Panc1 (cell line): Measurements from ENCODE around the gene PHETA2. TPM values are rescaled to one million over a fixed set of nuclear protein-coding genes. Genes with fewer than 3 reads are reported as not detected.

Experiments used
- ATAC-seq: fragments of 200-7000 bp; cut with Tn5 transposase; 2 replicates; pipeline ENCODE4 v1.9.1; 2020; ENCODE audit warnings: mild to moderate bottlenecking, moderate library complexity
- BruUV-seq: library from RNA; stranded (reverse); fragments of 400-500 nt; replicated peaks from 2 replicates; lab custom pipeline; 2021; lab: Mats Ljungman, UMichigan
- CTCF ChIA-PET: fragments of 300-600 bp; sonication (Branson Sonifier 250); formaldehyde crosslinking; loops from one replicate; lab custom pipeline; 2022; ENCODE audit warnings: antibody characterized with exemption; lab: Charles Lee
- POLR2A ChIA-PET: fragments of 300-600 bp; sonication (Branson Sonifier 250); formaldehyde crosslinking; loops from one replicate; lab custom pipeline; 2022; ENCODE audit warnings: antibody characterized with exemption; lab: Charles Lee
- DNase-seq: peaks from one replicate; pipeline ENCODE4 v3.0.0-alpha.2; 2010; ENCODE audit warnings: low read depth, low spot score
- H3K27ac ChIP-seq: 2 replicates; pipeline ENCODE4 v1.5.1; 2011; ENCODE audit warnings: mild to moderate bottlenecking, low read length, inconsistent platforms
- H3K27me3 ChIP-seq: fragments of 200-500 bp; sonication (Bioruptor generic); 2 replicates; pipeline ENCODE4 v1.6.0; 2014; ENCODE audit warnings: low read length, inconsistent platforms; ENCODE audit not compliant: control insufficient read depth, insufficient read depth
- H3K36me3 ChIP-seq: fragments of 200-500 bp; sonication (Bioruptor generic); 2 replicates; pipeline ENCODE4 v1.5.1; 2014; ENCODE audit warnings: inconsistent platforms, mild to moderate bottlenecking, low read length, moderate library complexity; ENCODE audit not compliant: control insufficient read depth, insufficient read depth
- H3K4me1 ChIP-seq: 2 replicates; pipeline ENCODE4 v1.5.1; 2011; ENCODE audit warnings: inconsistent platforms, mild to moderate bottlenecking, low read length, moderate library complexity; ENCODE audit not compliant: control insufficient read depth, insufficient read depth
- H3K4me3 ChIP-seq, 2 experiments: 2 replicates each; pipeline ENCODE4 v1.5.1; 2011 to 2012; ENCODE audit warnings: low read depth in 2 of 2, low read length in 2 of 2, mild to moderate bottlenecking in 2 of 2, inconsistent platforms in 1 of 2, moderate library complexity in 1 of 2
- H3K9me3 ChIP-seq: fragments of 200-500 bp; sonication (Bioruptor generic); 2 replicates; pipeline ENCODE4 v1.5.1; 2014; ENCODE audit warnings: low read depth, mild to moderate bottlenecking, inconsistent platforms, low read length, moderate library complexity; ENCODE audit not compliant: control insufficient read depth, insufficient read depth
- POLR2AphosphoS5 ChIP-seq: IDR thresholded peaks from 2 replicates; pipeline ENCODE4 v1.6.1; 2012; ENCODE audit warnings: mild to moderate bottlenecking, low read depth, low read length, moderate library complexity
- SIN3A ChIP-seq: IDR thresholded peaks from 2 replicates; pipeline ENCODE4 v1.6.1; 2012; ENCODE audit warnings: low read depth, mild to moderate bottlenecking, low read length, moderate library complexity, borderline replicate concordance; ENCODE audit not compliant: insufficient read depth
- TCF7L2 ChIP-seq: IDR thresholded peaks from 2 replicates; pipeline ENCODE4 v1.6.1; 2011; ENCODE audit warnings: mild to moderate bottlenecking, low read depth, low read length, inconsistent platforms
- in situ Hi-C: cut with HindIII; loops from 2 replicates; pipeline ENCODE4 v1.10.0; 2016; ENCODE audit warnings: low sequenced_read_pairs, low pct_unique_long_range_greater_than_20kb
- intact Hi-C: fragments of 100-400 bp; cut with micrococcal nuclease; formaldehyde crosslinking; loops from one replicate; pipeline ENCODE4 v1.10.0; 2022; ENCODE audit not compliant: unreplicated experiment
- total RNA-seq: library from RNA; stranded (reverse); gene quantifications from one replicate; pipeline ENCODE4 v1.2.1, GENCODE V29; 2021; ENCODE audit not compliant: unreplicated experiment
- TF ChIP-seq, protein P1 (sequence below): fragments of 450-650 bp; IDR thresholded peaks from 2 replicates; pipeline ENCODE4 v1.5.1; 2017; ENCODE audit warnings: mild to moderate bottlenecking
- TF ChIP-seq, protein P2 (sequence below), 2 experiments: IDR thresholded peaks; 2 replicates each; pipeline ENCODE4 v1.6.1; 2011 to 2012; ENCODE audit warnings: low read depth in 2 of 2, control low read depth in 1 of 2, low read length in 1 of 2, mild to moderate bottlenecking in 1 of 2, moderate library complexity in 1 of 2; ENCODE audit not compliant: insufficient read depth in 1 of 2

The PHETA2 gene
- total RNA-seq, 1 experiment from 2014 or later: 1.3 TPM

DNA sequence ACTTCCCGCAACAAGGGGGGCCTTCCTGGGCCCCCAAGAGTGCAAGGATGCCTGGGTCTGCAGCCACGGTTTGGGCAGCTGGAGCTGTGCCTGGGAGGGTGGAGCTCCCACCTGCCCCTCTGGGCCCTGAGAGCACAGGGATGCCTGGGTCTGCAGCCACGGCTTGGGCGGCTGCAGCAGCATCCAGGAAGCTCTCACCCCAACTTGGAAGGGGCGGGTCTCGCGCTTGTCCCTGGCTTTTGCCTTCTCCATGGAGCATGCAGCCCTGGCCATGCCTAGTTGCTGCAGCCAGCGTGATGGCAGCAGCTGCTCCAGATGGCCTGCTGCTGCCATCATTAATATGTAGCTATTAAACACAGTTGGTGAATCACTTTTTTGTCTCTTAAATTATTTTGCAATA lies 38.8 kb upstream of the PHETA2 start:
- Histone ChIP-seq H3K4me3 (no peak overlapping the region), H3K36me3 (no peaks in the 10 kb centered on the region), H3K27ac (no peak overlapping the region), H3K9me3 (0 out of 2 replicates have a peak, but pooled peaks cover 3% of the 10 kb centered on the region), H3K27me3 (no peaks in the 10 kb centered on the region), H3K4me1 (no peaks in the 10 kb centered on the region)
- ChIA-PET CTCF (no interaction called here), POLR2A (no interaction called here)
- DNase-seq (no peak), ATAC-seq (no peak)
- BruUV-seq: no TSS peak
- TF ChIP-seq TCF7L2 (no peak), SIN3A (no peak), POLR2AphosphoS5 (no peak)
- TF ChIP-seq, protein P1, sequence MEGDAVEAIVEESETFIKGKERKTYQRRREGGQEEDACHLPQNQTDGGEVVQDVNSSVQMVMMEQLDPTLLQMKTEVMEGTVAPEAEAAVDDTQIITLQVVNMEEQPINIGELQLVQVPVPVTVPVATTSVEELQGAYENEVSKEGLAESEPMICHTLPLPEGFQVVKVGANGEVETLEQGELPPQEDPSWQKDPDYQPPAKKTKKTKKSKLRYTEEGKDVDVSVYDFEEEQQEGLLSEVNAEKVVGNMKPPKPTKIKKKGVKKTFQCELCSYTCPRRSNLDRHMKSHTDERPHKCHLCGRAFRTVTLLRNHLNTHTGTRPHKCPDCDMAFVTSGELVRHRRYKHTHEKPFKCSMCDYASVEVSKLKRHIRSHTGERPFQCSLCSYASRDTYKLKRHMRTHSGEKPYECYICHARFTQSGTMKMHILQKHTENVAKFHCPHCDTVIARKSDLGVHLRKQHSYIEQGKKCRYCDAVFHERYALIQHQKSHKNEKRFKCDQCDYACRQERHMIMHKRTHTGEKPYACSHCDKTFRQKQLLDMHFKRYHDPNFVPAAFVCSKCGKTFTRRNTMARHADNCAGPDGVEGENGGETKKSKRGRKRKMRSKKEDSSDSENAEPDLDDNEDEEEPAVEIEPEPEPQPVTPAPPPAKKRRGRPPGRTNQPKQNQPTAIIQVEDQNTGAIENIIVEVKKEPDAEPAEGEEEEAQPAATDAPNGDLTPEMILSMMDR: no peak
- TF ChIP-seq, protein P2, sequence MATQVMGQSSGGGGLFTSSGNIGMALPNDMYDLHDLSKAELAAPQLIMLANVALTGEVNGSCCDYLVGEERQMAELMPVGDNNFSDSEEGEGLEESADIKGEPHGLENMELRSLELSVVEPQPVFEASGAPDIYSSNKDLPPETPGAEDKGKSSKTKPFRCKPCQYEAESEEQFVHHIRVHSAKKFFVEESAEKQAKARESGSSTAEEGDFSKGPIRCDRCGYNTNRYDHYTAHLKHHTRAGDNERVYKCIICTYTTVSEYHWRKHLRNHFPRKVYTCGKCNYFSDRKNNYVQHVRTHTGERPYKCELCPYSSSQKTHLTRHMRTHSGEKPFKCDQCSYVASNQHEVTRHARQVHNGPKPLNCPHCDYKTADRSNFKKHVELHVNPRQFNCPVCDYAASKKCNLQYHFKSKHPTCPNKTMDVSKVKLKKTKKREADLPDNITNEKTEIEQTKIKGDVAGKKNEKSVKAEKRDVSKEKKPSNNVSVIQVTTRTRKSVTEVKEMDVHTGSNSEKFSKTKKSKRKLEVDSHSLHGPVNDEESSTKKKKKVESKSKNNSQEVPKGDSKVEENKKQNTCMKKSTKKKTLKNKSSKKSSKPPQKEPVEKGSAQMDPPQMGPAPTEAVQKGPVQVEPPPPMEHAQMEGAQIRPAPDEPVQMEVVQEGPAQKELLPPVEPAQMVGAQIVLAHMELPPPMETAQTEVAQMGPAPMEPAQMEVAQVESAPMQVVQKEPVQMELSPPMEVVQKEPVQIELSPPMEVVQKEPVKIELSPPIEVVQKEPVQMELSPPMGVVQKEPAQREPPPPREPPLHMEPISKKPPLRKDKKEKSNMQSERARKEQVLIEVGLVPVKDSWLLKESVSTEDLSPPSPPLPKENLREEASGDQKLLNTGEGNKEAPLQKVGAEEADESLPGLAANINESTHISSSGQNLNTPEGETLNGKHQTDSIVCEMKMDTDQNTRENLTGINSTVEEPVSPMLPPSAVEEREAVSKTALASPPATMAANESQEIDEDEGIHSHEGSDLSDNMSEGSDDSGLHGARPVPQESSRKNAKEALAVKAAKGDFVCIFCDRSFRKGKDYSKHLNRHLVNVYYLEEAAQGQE (IDR thresholded peaks at IDR 0.05; ENCODE audit: insufficient read depth in 1 of 2, low read depth in 2 of 2, low read length in 1 of 2): no peak
- in situ Hi-C loops: no loop called here
- intact Hi-C loops: no loop called here

DNA sequence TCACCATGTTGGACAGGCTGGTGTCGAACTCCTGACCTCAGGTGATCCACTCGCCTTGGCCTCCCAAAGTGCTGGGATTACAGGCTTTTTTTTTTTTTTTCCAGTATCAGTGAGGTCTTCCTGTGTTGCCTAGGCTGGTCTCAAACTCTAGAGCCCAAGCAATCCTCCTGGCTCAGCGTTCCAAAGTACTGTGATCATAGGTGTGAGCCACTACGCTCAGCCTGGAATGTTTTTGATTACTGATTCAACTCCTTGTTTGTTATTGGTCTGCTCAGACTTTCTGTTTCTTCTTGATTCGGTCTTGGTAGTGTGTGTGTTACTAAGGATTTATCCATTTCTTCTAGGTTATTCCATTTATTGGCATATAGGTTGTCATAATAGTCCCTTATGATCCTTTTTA lies 34.8 kb upstream of the PHETA2 start:
- H3K27me3 ChIP-seq: no peaks in the 10 kb centered on the region
- H3K36me3 ChIP-seq: no peaks in the 10 kb centered on the region
- intact Hi-C loops: no loop called here
- H3K27ac ChIP-seq: no peak overlapping the region
- no TSS peak for BruUV-seq
- 0 out of 2 replicates have a peak, but pooled peaks cover 4% of the 10 kb centered on the region for H3K9me3 ChIP-seq
- TF ChIP-seq POLR2AphosphoS5 (no peak), SIN3A (no peak), TCF7L2 (no peak)
- TF ChIP-seq, protein P2 (IDR thresholded peaks at IDR 0.05; ENCODE audit: insufficient read depth in 1 of 2, low read depth in 2 of 2, low read length in 1 of 2): no peak
- TF ChIP-seq, protein P1: no peak
- in situ Hi-C loops: no loop called here
- no peak overlapping the region for H3K4me3 ChIP-seq
- no peaks in the 10 kb centered on the region for H3K4me1 ChIP-seq
- ChIA-PET CTCF (no interaction called here), POLR2A (no interaction called here)
- ATAC-seq (no peak), DNase-seq (no peak)
